ENCODE measurements around the gene ANXA9. TPM values are rescaled to one million over a fixed set of nuclear protein-coding genes. Genes with fewer than 3 reads are reported as not detected.

The ANXA9 gene
- total and polyA plus RNA-seq, 2 donors from 2014 or later: 3.3 to 38.5 TPM

DNA sequence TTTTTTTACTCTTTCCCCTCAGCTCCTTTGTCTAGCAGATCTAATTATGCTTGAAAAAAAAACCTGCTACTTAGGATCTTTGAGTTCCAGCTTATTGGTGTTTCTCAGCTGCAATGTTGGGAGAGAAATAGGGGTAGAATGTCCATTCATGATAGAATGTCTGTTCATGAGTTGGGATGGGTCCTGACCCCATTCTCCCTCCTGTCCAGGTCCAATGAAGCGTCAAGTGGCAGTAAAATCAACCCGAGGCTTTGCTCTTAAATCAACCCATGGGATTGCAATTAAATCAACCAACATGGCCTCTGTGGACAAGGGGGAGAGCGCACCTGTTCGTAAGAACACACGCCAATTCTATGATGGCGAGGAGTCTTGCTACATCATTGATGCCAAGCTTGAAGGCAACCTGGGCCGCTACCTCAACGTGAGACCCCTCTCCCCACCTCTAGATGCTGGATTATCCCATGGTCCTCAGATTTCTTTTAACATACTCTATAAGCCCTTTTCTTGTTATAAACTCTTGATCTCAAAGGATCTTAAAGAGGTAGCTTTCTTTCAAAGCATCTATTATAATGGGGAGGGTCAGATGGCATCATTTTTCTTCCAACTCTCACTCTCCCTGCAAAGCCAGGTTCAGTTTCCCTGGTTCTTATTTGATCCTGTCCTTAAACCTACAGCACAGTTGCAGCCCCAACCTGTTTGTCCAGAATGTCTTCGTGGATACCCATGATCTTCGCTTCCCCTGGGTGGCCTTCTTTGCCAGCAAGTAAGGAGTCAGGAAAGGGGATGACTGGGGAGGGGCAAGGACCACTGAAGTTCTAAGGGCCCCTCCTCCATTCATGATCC lies 18.6 kb upstream of the ANXA9 start:
- H3K27me3 ChIP-seq (ENCODE audit: control insufficient read depth, insufficient read depth, low read length): no peaks in the 10 kb centered on the region
- TF ChIP-seq, protein P1, sequence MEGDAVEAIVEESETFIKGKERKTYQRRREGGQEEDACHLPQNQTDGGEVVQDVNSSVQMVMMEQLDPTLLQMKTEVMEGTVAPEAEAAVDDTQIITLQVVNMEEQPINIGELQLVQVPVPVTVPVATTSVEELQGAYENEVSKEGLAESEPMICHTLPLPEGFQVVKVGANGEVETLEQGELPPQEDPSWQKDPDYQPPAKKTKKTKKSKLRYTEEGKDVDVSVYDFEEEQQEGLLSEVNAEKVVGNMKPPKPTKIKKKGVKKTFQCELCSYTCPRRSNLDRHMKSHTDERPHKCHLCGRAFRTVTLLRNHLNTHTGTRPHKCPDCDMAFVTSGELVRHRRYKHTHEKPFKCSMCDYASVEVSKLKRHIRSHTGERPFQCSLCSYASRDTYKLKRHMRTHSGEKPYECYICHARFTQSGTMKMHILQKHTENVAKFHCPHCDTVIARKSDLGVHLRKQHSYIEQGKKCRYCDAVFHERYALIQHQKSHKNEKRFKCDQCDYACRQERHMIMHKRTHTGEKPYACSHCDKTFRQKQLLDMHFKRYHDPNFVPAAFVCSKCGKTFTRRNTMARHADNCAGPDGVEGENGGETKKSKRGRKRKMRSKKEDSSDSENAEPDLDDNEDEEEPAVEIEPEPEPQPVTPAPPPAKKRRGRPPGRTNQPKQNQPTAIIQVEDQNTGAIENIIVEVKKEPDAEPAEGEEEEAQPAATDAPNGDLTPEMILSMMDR (IDR thresholded peaks at IDR 0.05; ENCODE audit: borderline replicate concordance, extremely low read depth, insufficient read depth): no peak
- intact Hi-C loops (cut with DNase I): no loop called here
- no peak overlapping the region for H3K9ac ChIP-seq (ENCODE audit: low read length in 3 of 3)
- peaks cover 16 to 67% (median 66%) of the 10 kb centered on the region in 3 donors for H3K36me3 ChIP-seq (ENCODE audit: control insufficient read depth in 2 of 3, insufficient read depth in 3 of 3, low read length in 3 of 3)
- H3K9me3 ChIP-seq (ENCODE audit: control insufficient read depth in 2 of 3, insufficient read depth in 1 of 3, low read length in 3 of 3): no peaks in the 10 kb centered on the region
- peaks cover 0 to under 1% (median 0%) of the 10 kb centered on the region in 3 donors for H3K4me1 ChIP-seq (ENCODE audit: control insufficient read depth in 2 of 3, insufficient read depth in 2 of 3, low read depth in 1 of 3, low read length in 3 of 3)
- no peak for FAIRE-seq
- H3K4me3 ChIP-seq (ENCODE audit: low read length in 3 of 3): no peak overlapping the region
- H3K27ac ChIP-seq (ENCODE audit: low read depth in 2 of 2, low read length in 2 of 2): no peak overlapping the region
- peak in 3 of 5 donors; percentile 32 to 63 (median 61) for DNase-seq

DNA sequence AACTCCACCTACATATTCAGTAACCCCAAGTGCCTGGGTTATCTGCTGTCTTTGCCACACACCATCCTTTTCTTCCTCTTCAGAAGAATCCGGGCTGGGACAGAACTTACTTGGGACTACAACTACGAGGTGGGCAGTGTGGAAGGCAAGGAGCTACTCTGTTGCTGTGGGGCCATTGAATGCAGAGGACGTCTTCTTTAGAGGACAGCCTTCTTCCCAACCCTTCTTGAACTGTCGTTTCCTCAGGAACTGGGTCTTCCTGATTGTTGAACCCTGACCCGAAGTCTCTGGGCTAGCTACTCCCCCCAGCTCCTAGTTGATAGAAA lies 18.0 kb upstream of the ANXA9 start:
- Histone ChIP-seq H3K27ac (ENCODE audit: low read depth in 2 of 2, low read length in 2 of 2) (peak overlapping the region in 1 of 2 donors; percentile 34), H3K36me3 (ENCODE audit: control insufficient read depth in 2 of 3, insufficient read depth in 3 of 3, low read length in 3 of 3) (peaks cover 16 to 71% (median 68%) of the 10 kb centered on the region in 3 donors), H3K27me3 (ENCODE audit: control insufficient read depth, insufficient read depth, low read length) (no peaks in the 10 kb centered on the region), H3K4me3 (ENCODE audit: low read length in 3 of 3) (no peak overlapping the region), H3K9me3 (ENCODE audit: control insufficient read depth in 2 of 3, insufficient read depth in 1 of 3, low read length in 3 of 3) (no peaks in the 10 kb centered on the region), H3K4me1 (ENCODE audit: control insufficient read depth in 2 of 3, insufficient read depth in 2 of 3, low read depth in 1 of 3, low read length in 3 of 3) (peaks cover 0 to 7% (median 0%) of the 10 kb centered on the region in 3 donors), H3K9ac (ENCODE audit: low read length in 3 of 3) (no peak overlapping the region)
- TF ChIP-seq, protein P1 (IDR thresholded peaks at IDR 0.05; ENCODE audit: borderline replicate concordance, extremely low read depth, insufficient read depth): no peak
- intact Hi-C loops (cut with DNase I): no loop called here
- no peak for FAIRE-seq
- DNase-seq: no peak

DNA sequence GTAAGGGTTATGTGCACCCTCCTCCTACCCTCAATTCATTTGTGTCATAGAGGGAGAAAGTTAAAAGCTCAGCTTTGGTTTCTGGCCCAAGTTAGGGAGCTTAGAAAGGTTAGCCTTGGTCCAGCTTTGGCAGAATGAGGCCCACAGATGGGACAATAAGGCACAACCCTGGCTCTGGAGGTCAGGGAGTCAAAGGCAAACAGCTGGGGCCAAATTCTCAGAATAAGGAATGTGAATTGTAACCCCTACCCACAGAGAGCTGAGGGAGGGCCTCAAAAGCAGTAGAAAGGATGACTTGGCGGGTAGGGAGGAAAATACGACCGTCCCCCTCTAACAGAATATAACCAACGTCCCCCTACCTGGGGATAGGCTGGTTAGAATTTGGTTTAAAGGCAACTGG lies 16.5 kb upstream of the ANXA9 start:
- Histone ChIP-seq H3K4me1 (ENCODE audit: control insufficient read depth in 2 of 3, insufficient read depth in 2 of 3, low read depth in 1 of 3, low read length in 3 of 3) (peaks cover under 1 to 15% (median 12%) of the 10 kb centered on the region in 3 donors), H3K9me3 (ENCODE audit: control insufficient read depth in 2 of 3, insufficient read depth in 1 of 3, low read length in 3 of 3) (no peaks in the 10 kb centered on the region), H3K36me3 (ENCODE audit: control insufficient read depth in 2 of 3, insufficient read depth in 3 of 3, low read length in 3 of 3) (peaks cover 10 to 69% (median 63%) of the 10 kb centered on the region in 3 donors), H3K4me3 (ENCODE audit: low read length in 3 of 3) (no peak overlapping the region), H3K27me3 (ENCODE audit: control insufficient read depth, insufficient read depth, low read length) (no peaks in the 10 kb centered on the region), H3K27ac (ENCODE audit: low read depth in 2 of 2, low read length in 2 of 2) (no peak overlapping the region), H3K9ac (ENCODE audit: low read length in 3 of 3) (no peak overlapping the region)
- TF ChIP-seq, protein P1 (IDR thresholded peaks at IDR 0.05; ENCODE audit: borderline replicate concordance, extremely low read depth, insufficient read depth): no peak
- no peak for FAIRE-seq
- intact Hi-C loops (cut with DNase I): no loop called here
- no peak for DNase-seq
